K562 (cell line): ENCODE data around the gene ACTR3C. TPM values are rescaled to one million over a fixed set of nuclear protein-coding genes. Genes with fewer than 3 reads are reported as not detected.

Source experiments
- ATAC-seq: fragments of 200-7000 bp; cut with Tn5 transposase; 3 replicates; pipeline ENCODE4 v1.9.1; 2020; ENCODE audit warnings: moderate library complexity
- BruUV-seq: library from RNA; stranded (reverse); fragments of 400-500 nt; replicated peaks from 2 replicates; lab custom pipeline; 2021; lab: Mats Ljungman, UMichigan
- CTCF ChIA-PET: fragments of 300-600 bp; formaldehyde crosslinking; extraction: SDS; loops from one replicate; lab custom pipeline; 2021; ENCODE audit warnings: low intra/inter-chr PET ratio; lab: Yijun Ruan, JAX
- POLR2A ChIA-PET: fragments of 300-600, 350-650 bp; sonication (Branson Sonifier 250); formaldehyde crosslinking; extraction: SDS; loops from one replicate; lab custom pipeline; 2021; ENCODE audit warnings: antibody characterized with exemption, inconsistent platforms; lab: Yijun Ruan, JAX
- DNase-seq, 4 experiments: peaks; one replicate each; pipeline versions ENCODE4 v3.0.0 to v3.0.0-alpha.2; 2011 to 2018; ENCODE audit warnings: low spot score in 3 of 4, mixed read lengths in 3 of 4; ENCODE audit errors: extremely low read depth in 1 of 4
- FAIRE-seq: peaks from 2 replicates; lab custom pipeline; 2011; peaks lifted over from hg19 to GRCh38; lab: Jason Lieb, UNC
- H2AFZ ChIP-seq: 2 replicates; pipeline ENCODE4 v1.6.0; 2011; ENCODE audit warnings: low read depth, low read length, control low read depth, inconsistent platforms
- H3K27ac ChIP-seq: fragments of 200-600 bp; 3 replicates; pipeline ENCODE4 v1.8.0; 2011; ENCODE audit warnings: low read depth, mild to moderate bottlenecking, control low read depth, inconsistent platforms, low read length, moderate library complexity, mixed read lengths; ENCODE audit errors: extremely low read depth
- H3K27me3 ChIP-seq, 2 experiments: fragments of 300-600 bp in 1 of 2; 2 replicates in 1 of 2; 3 replicates in 1 of 2; pipeline versions ENCODE4 v1.6.0 to v1.8.0; 2011; ENCODE audit warnings: inconsistent platforms in 2 of 2, low read length in 2 of 2, mild to moderate bottlenecking in 1 of 2, mixed read lengths in 1 of 2, moderate library complexity in 1 of 2; ENCODE audit not compliant: control insufficient read depth in 2 of 2, insufficient read depth in 2 of 2
- H3K36me3 ChIP-seq: fragments of 300-600 bp; 3 replicates; pipeline ENCODE4 v1.8.0; 2011; ENCODE audit warnings: mild to moderate bottlenecking, low read length, inconsistent platforms; ENCODE audit not compliant: control insufficient read depth, insufficient read depth
- H3K4me1 ChIP-seq, 2 experiments: fragments of 200-600 bp in 1 of 2; replicated peaks in 1 of 2; 2 replicates in 1 of 2; 3 replicates in 1 of 2; pipeline versions ENCODE4 v1.5.1 to v1.8.0; 2011; ENCODE audit warnings: inconsistent platforms in 2 of 2, low read length in 2 of 2, mild to moderate bottlenecking in 1 of 2, mixed read lengths in 1 of 2, moderate library complexity in 1 of 2; ENCODE audit not compliant: control insufficient read depth in 2 of 2, insufficient read depth in 2 of 2
- H3K4me2 ChIP-seq: 2 replicates; pipeline ENCODE4 v1.6.1; 2011; ENCODE audit warnings: low read length, control low read depth, inconsistent platforms, mixed read lengths; ENCODE audit not compliant: insufficient read depth
- H3K4me3 ChIP-seq: fragments of 200-600 bp; sonication (generic), shearing (Covaris generic); 2 replicates; pipeline ENCODE4 v1.5.1; 2016; ENCODE audit warnings: control low read depth, inconsistent platforms
- H3K79me2 ChIP-seq: fragments of 200-600 bp; 3 replicates; pipeline ENCODE4 v1.8.0; 2011; ENCODE audit warnings: low read length, inconsistent platforms; ENCODE audit not compliant: control insufficient read depth, insufficient read depth
- H3K9ac ChIP-seq, 2 experiments: 2 replicates each; pipeline versions ENCODE4 v1.6.0 to v1.6.1; 2011; ENCODE audit warnings: low read depth in 2 of 2, low read length in 2 of 2, control low read depth in 1 of 2, inconsistent platforms in 1 of 2, mild to moderate bottlenecking in 1 of 2, mixed read lengths in 1 of 2; ENCODE audit not compliant: insufficient read depth in 1 of 2
- H3K9me1 ChIP-seq: one replicate; pipeline ENCODE4 v1.6.0; 2011; ENCODE audit warnings: inconsistent platforms, mild to moderate bottlenecking, low read length, moderate library complexity; ENCODE audit not compliant: control insufficient read depth, insufficient read depth
- H3K9me3 ChIP-seq: replicated peaks from 2 replicates; pipeline ENCODE4 v1.5.1; 2011; ENCODE audit warnings: low read depth, low read length, inconsistent platforms; ENCODE audit not compliant: control insufficient read depth, insufficient read depth
- H4K20me1 ChIP-seq: replicated peaks from 2 replicates; pipeline ENCODE4 v1.6.1; 2011; ENCODE audit warnings: low read length, inconsistent platforms, mixed read lengths; ENCODE audit not compliant: control insufficient read depth, insufficient read depth
- PCBP2 ChIP-seq: fragments of 200-400 bp; formaldehyde crosslinking; IDR thresholded peaks from 2 replicates; pipeline ENCODE4 v1.6.1; 2018; ENCODE audit warnings: low read length, low read depth, mild to moderate bottlenecking, moderate library complexity; ENCODE audit not compliant: poor library complexity, severe bottlenecking
- POLR2AphosphoS5 ChIP-seq: IDR thresholded peaks from 2 replicates; pipeline ENCODE4 v1.6.1; 2011; ENCODE audit warnings: mild to moderate bottlenecking, low read depth, low read length, moderate library complexity; ENCODE audit not compliant: control insufficient read depth, insufficient read depth
- WGBS: fragments of 100-300 bp; shearing (Covaris generic); methylation state at CpG from one replicate; pipeline ENCODE4 v1.1.6; 2016; ENCODE audit warnings: low coverage, mixed read lengths; ENCODE audit not compliant: insufficient coverage; ENCODE audit errors: missing lambda C conversion rate; 5-methylcytosine and 5-hydroxymethylcytosine counted together
- in situ Hi-C: fragments of 300-500 bp; cut with MboI; formaldehyde crosslinking; loops from 4 replicates; pipeline ENCODE4 v1.15.0; 2018; ENCODE audit warnings: inconsistent platforms, mixed read lengths
- intact Hi-C: fragments of 100-400 bp; cut with micrococcal nuclease; formaldehyde crosslinking; loops from 2 replicates; pipeline ENCODE4 v1.14.2; 2022
- polyA plus RNA-seq, 8 experiments: library from polyadenylated mRNA; depleted of rRNA in 4 of 8; stranded (reverse) in 5 of 8; unstranded in 3 of 8; fragments of >200 nt; fragmentation: Nextera tagmentation in 2 of 8; fragmentation: Illumina TruSeq in 1 of 8; extraction: Ambion mirVana in 2 of 8; extraction: Trizol in 1 of 8; gene quantifications; 2 replicates each; pipeline versions ENCODE4 v1.2.1 to v1.2.3, GENCODE V29; 2011 to 2014; ENCODE audit warnings: inconsistent platforms in 1 of 8, missing spikeins in 1 of 8
- total RNA-seq, 7 experiments: library from RNA; depleted of rRNA in 6 of 7; stranded (reverse); fragments of >200 nt in 6 of 7; fragmentation: Illumina TruSeq in 2 of 7; extraction: Trizol in 2 of 7; gene quantifications; 2 replicates each; pipeline versions ENCODE4 v1.2.1 to v1.2.3, GENCODE V29; 2011 to 2021; ENCODE audit warnings: low replicate concordance in 1 of 7
- TF ChIP-seq, protein P1 (sequence below): IDR thresholded peaks from 2 replicates; pipeline ENCODE4 v1.6.1; 2016; ENCODE audit warnings: missing genetic modification characterization, missing compliant biosample characterization
- TF ChIP-seq, protein P2 (sequence below): fragments of 450-650 bp; IDR thresholded peaks from 2 replicates; pipeline ENCODE4 v1.6.1; 2016; ENCODE audit warnings: low read depth
- TF ChIP-seq, protein P3 (sequence below), 3 experiments: fragments of 200-800 bp in 1 of 3; sonication (Bioruptor generic) in 1 of 3; sonication (generic) in 1 of 3; formaldehyde crosslinking in 1 of 3; IDR thresholded peaks; 2 replicates each; pipeline versions ENCODE4 v1.6.1 to v1.8.0; 2016 to 2022; ENCODE audit warnings: mild to moderate bottlenecking in 2 of 3, missing compliant biosample characterization in 2 of 3, missing genetic modification characterization in 2 of 3, missing genetic modification reagents in 1 of 3

ACTR3C gene
- total and polyA plus RNA-seq, 9 of the 15 experiments (the other 6 are each of a cell fraction or from before 2014, with no cell fraction given), result 9.0 to 35.4 (median 13.3) TPM

DNA sequence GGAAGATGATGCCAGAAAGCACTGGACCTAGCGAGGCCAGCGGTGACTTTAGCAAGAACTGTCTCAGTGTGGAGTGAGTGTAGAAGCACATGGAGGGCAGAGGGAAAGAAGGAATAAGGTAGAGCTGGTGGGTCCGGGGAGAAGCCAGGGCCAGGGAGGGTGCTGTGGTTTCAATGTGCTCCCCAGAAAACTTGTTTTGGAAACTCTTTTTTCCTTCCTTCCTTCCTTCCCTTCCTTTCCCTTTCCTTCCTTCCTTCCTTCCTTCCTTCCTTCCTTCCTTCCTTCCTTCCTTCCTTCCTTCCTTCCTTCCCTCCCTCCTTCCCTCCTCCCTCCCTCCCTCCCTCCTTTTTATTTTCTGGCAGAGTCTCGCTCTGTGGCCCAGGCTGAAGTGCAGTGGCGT, 23.6 kb upstream of the ACTR3C start:
- H3K27me3 ChIP-seq, result peaks cover 11 to 19% of the 10 kb centered on the region in 2 experiments; a peak in 4 of 5 replicates
- no peak overlapping the region for H3K9ac ChIP-seq
- no peaks in the 10 kb centered on the region for H4K20me1 ChIP-seq
- ChIA-PET POLR2A (interaction anchor here (0.8 to 3.0 kb wide), 3 partner anchors 8 to 56 kb away, joined by 5 to 12 read pairs (median 6); no protein-coding TSS in a partner anchor), CTCF (no interaction called here)
- TF ChIP-seq PCBP2, result peak; percentile 68
- TF ChIP-seq, protein P1, sequence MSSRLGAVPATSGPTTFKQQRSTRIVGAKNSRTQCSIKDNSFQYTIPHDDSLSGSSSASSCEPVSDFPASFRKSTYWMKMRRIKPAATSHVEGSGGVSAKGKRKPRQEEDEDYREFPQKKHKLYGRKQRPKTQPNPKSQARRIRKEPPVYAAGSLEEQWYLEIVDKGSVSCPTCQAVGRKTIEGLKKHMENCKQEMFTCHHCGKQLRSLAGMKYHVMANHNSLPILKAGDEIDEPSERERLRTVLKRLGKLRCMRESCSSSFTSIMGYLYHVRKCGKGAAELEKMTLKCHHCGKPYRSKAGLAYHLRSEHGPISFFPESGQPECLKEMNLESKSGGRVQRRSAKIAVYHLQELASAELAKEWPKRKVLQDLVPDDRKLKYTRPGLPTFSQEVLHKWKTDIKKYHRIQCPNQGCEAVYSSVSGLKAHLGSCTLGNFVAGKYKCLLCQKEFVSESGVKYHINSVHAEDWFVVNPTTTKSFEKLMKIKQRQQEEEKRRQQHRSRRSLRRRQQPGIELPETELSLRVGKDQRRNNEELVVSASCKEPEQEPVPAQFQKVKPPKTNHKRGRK, result peak; percentile 61
- TF ChIP-seq, protein P2, sequence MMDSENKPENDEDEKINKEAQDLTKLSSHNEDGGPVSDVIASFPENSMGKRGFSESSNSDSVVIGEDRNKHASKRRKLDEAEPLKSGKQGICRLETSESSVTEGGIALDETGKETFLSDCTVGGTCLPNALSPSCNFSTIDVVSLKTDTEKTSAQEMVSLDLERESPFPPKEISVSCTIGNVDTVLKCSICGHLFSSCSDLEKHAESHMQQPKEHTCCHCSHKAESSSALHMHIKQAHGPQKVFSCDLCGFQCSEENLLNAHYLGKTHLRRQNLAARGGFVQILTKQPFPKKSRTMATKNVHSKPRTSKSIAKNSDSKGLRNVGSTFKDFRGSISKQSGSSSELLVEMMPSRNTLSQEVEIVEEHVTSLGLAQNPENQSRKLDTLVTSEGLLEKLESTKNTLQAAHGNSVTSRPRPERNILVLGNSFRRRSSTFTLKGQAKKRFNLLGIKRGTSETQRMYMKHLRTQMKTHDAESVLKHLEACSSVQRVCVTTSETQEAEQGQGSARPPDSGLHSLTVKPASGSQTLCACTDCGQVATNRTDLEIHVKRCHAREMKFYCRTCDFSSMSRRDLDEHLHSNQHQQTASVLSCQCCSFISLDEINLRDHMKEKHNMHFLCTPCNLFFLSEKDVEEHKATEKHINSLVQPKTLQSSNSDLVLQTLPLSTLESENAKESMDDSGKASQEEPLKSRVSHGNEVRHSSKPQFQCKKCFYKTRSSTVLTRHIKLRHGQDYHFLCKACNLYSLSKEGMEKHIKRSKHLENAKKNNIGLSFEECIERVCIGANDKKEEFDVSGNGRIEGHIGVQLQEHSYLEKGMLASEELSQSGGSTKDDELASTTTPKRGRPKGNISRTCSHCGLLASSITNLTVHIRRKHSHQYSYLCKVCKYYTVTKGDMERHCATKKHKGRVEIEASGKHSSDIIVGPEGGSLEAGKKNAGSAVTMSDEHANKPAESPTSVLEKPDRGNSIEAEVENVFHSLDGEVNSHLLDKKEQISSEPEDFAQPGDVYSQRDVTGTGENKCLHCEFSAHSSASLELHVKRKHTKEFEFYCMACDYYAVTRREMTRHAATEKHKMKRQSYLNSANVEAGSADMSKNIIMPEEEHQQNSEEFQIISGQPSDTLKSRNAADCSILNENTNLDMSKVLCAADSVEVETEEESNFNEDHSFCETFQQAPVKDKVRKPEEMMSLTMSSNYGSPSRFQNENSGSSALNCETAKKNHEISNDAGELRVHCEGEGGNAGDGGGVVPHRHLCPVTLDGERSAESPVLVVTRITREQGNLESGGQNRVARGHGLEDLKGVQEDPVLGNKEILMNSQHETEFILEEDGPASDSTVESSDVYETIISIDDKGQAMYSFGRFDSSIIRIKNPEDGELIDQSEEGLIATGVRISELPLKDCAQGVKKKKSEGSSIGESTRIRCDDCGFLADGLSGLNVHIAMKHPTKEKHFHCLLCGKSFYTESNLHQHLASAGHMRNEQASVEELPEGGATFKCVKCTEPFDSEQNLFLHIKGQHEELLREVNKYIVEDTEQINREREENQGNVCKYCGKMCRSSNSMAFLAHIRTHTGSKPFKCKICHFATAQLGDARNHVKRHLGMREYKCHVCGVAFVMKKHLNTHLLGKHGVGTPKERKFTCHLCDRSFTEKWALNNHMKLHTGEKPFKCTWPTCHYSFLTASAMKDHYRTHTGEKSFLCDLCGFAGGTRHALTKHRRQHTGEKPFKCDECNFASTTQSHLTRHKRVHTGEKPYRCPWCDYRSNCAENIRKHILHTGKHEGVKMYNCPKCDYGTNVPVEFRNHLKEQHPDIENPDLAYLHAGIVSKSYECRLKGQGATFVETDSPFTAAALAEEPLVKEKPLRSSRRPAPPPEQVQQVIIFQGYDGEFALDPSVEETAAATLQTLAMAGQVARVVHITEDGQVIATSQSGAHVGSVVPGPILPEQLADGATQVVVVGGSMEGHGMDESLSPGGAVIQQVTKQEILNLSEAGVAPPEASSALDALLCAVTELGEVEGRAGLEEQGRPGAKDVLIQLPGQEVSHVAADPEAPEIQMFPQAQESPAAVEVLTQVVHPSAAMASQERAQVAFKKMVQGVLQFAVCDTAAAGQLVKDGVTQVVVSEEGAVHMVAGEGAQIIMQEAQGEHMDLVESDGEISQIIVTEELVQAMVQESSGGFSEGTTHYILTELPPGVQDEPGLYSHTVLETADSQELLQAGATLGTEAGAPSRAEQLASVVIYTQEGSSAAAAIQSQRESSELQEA, result no peak
- no peak for TF ChIP-seq POLR2AphosphoS5
- TF ChIP-seq, protein P3, sequence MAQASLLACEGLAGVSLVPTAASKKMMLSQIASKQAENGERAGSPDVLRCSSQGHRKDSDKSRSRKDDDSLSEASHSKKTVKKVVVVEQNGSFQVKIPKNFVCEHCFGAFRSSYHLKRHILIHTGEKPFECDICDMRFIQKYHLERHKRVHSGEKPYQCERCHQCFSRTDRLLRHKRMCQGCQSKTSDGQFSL (CRISPR knock-in tag; IDR thresholded peaks at IDR 0.05), result no peak
- TF ChIP-seq, protein P3 (tag; IDR thresholded peaks at IDR 0.05), result no peak
- H3K4me3 ChIP-seq, result no peak overlapping the region
- no peak overlapping the region for H2AFZ ChIP-seq
- intact Hi-C loops, result no loop called here
- no peak overlapping the region for H3K4me2 ChIP-seq
- in situ Hi-C loops, result no loop called here
- H3K79me2 ChIP-seq, result no peaks in the 10 kb centered on the region
- no peak overlapping the region for H3K27ac ChIP-seq
- BruUV-seq, result no TSS peak
- WGBS, result 2% methylated on average over 3 of the region's 5 CpGs
- ATAC-seq (peak; percentile 12; the same call in 1 of the 3 replicates), DNase-seq (no peak), FAIRE-seq (no peak)
- no peaks in the 10 kb centered on the region for H3K36me3 ChIP-seq
- no peaks in the 10 kb centered on the region for H3K9me1 ChIP-seq
- H3K9me3 ChIP-seq, result no peaks in the 10 kb centered on the region
- peaks cover 0 to under 1% of the 10 kb centered on the region in 2 experiments; a peak in 1 of 5 replicates for H3K4me1 ChIP-seq
